Right lobe of liver (tissue), 6 donors: ENCODE data around the gene SSUH2. TPM values are rescaled to one million over a fixed set of nuclear protein-coding genes. Genes with fewer than 3 reads are reported as not detected.

Experiments used
- ATAC-seq, 4 donors: fragments of 200-7000 bp; cut with Tn5 transposase; one replicate each; pipeline ENCODE4 v1.9.1; 2020; ENCODE audit warnings: mild to moderate bottlenecking in 4 of 4, moderate library complexity in 4 of 4
- DNase-seq, 3 donors: peaks; one replicate each; pipeline ENCODE4 v3.0.0-alpha.2; 2020
- H3K27ac ChIP-seq, 3 donors: fragments of 200-600 bp; one replicate each; pipeline ENCODE4 v1.8.0; 2022
- H3K27me3 ChIP-seq, 2 donors: fragments of 200-600 bp; one replicate each; pipeline ENCODE4 v1.8.0; 2022
- H3K36me3 ChIP-seq, 4 donors: fragments of 200-600 bp; sonication (generic) in 1 of 4; one replicate each; pipeline versions ENCODE4 v1.5.1 to v1.8.0; 2017 to 2022; ENCODE audit warnings: control low read depth in 1 of 4
- H3K4me1 ChIP-seq, 4 donors: fragments of 200-600 bp; sonication (generic) in 1 of 4; one replicate each; pipeline versions ENCODE4 v1.5.1 to v1.8.0; 2017 to 2022; ENCODE audit warnings: control low read depth in 1 of 4
- H3K4me3 ChIP-seq, 3 donors: fragments of 200-600 bp; one replicate each; pipeline ENCODE4 v1.8.0; 2022
- H3K9me3 ChIP-seq, 4 donors: fragments of 200-600 bp; sonication (generic) in 1 of 4; one replicate each; pipeline versions ENCODE4 v1.5.1 to v1.8.0; 2017 to 2022; ENCODE audit warnings: control low read depth in 1 of 4
- POLR2A ChIP-seq: fragments of 450-650 bp; IDR thresholded peaks from one replicate; pipeline ENCODE4 v1.6.1; 2017; ENCODE audit warnings: antibody characterized with exemption, mild to moderate bottlenecking
- WGBS: methylation state at CpG from one replicate; pipeline ENCODE4 v1.1.6; 2018; ENCODE audit warnings: low coverage, low lambda C conversion rate; ENCODE audit not compliant: insufficient coverage; ENCODE audit errors: missing lambda C conversion rate; 5-methylcytosine and 5-hydroxymethylcytosine counted together
- intact Hi-C, 2 donors: fragments of 100-400 bp; cut with DNase I; formaldehyde crosslinking; loops; one replicate each; pipeline versions ENCODE4 v1.11.2 to v1.14.1; 2022
- total RNA-seq, 6 experiments: library from RNA; depleted of rRNA in 2 of 6; stranded (reverse); fragments of >200 nt in 2 of 6; fragmentation: NEBNext Ultra II Directional in 3 of 6; extraction: Animal tissue kit (Norgen Biotek cat#: 25700) in 3 of 6; gene quantifications; one replicate each; pipeline versions ENCODE4 v1.1.0 to v1.2.4, GENCODE V29; 2016 to 2023
- TF ChIP-seq, protein P1 (sequence below), 4 donors: fragments of 200-600 bp in 3 of 4; fragments of 450-650 bp in 1 of 4; IDR thresholded peaks; one replicate each; pipeline versions ENCODE4 v1.5.1 to v1.8.0; 2016 to 2022; ENCODE audit warnings: antibody characterized with exemption in 4 of 4, mild to moderate bottlenecking in 2 of 4
- donor health status: DM: no; HTN: yes; CAD: no.
- donor health status: DM: no; HTN: no; CAD: no.
- donor health status: DM: no; HTN: no; CAD: no.
- donor health status: DM: no; HTN: yes; CAD: no.
- donor health status: DM: no; HTN: yes; CAD: no.

Gene SSUH2
- total RNA-seq, 6 experiments from 2014 or later: 0.09 to 2.0 (median 1.1) TPM; not detected in 1

DNA sequence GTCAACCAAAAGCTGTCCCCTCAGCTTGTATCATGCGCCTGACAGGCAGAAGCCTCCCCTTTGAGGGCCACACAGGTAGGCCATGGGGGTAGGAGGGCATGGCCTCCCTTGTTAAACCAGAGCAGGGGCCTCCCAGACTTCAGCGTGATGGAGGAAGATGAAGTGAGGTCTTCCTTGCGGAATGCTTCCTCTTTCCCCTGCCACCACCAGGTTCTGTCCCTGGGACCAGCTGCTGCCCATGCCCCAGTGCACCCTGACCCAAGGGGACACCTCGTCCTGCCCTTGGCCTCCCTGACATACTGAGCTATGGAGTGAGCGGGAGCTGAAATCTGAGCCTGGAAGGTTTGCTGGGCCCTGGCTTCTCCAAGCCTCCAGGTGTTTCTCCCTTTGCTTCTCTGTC is 26.7 kb downstream of the SSUH2 start:
- WGBS: 80% methylated on average over 2 of the region's 5 CpGs
- Histone ChIP-seq H3K4me1 (no peaks in the 10 kb centered on the region), H3K36me3 (no peaks in the 10 kb centered on the region), H3K4me3 (no peak overlapping the region), H3K27me3 (no peaks in the 10 kb centered on the region), H3K9me3 (no peaks in the 10 kb centered on the region), H3K27ac (no peak overlapping the region)
- intact Hi-C loops: no loop called here
- ATAC-seq: no peak
- TF ChIP-seq, protein P1, sequence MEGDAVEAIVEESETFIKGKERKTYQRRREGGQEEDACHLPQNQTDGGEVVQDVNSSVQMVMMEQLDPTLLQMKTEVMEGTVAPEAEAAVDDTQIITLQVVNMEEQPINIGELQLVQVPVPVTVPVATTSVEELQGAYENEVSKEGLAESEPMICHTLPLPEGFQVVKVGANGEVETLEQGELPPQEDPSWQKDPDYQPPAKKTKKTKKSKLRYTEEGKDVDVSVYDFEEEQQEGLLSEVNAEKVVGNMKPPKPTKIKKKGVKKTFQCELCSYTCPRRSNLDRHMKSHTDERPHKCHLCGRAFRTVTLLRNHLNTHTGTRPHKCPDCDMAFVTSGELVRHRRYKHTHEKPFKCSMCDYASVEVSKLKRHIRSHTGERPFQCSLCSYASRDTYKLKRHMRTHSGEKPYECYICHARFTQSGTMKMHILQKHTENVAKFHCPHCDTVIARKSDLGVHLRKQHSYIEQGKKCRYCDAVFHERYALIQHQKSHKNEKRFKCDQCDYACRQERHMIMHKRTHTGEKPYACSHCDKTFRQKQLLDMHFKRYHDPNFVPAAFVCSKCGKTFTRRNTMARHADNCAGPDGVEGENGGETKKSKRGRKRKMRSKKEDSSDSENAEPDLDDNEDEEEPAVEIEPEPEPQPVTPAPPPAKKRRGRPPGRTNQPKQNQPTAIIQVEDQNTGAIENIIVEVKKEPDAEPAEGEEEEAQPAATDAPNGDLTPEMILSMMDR (IDR thresholded peaks at IDR 0.05): no peak
- DNase-seq: no peak

DNA sequence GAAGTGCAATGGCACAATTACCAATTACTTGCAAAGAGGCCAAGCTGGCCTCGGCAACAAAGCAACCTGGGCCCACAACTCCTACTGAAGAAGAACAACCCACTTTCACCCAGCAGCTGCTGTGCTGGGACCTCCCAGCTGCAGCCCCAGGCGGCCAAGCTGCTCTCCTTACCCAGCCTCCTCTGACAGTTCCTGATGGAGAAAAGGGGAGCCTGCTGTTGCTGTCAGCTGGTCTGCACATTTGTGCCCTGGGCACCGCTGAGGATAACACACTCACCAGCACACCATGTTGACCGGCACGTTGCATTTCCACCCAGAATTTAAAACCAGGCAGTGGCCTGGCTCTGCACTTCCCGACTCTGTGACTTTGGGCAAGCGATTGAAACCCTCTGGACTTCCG is 33.6 kb downstream of the SSUH2 start:
- no peak overlapping the region for H3K4me3 ChIP-seq
- H3K36me3 ChIP-seq: no peaks in the 10 kb centered on the region
- H3K27ac ChIP-seq: no peak overlapping the region
- H3K4me1 ChIP-seq: no peaks in the 10 kb centered on the region
- ATAC-seq: no peak
- 94% methylated on average over 3 of the region's 8 CpGs for WGBS
- no peaks in the 10 kb centered on the region for H3K27me3 ChIP-seq
- TF ChIP-seq, protein P1 (IDR thresholded peaks at IDR 0.05): no peak
- no peak for TF ChIP-seq POLR2A
- DNase-seq: no peak
- intact Hi-C loops: no loop called here
- no peaks in the 10 kb centered on the region for H3K9me3 ChIP-seq

GRCh38 chr3:8608791-8609467 is 35.7 kb downstream of the SSUH2 start:
- ATAC-seq (no peak), DNase-seq (no peak)
- Histone ChIP-seq H3K36me3 (no peaks in the 10 kb centered on the region), H3K27ac (no peak overlapping the region), H3K27me3 (no peaks in the 10 kb centered on the region), H3K9me3 (no peaks in the 10 kb centered on the region), H3K4me3 (no peak overlapping the region), H3K4me1 (no peaks in the 10 kb centered on the region)
- TF ChIP-seq, protein P1 (IDR thresholded peaks at IDR 0.05): no peak
- no peak for TF ChIP-seq POLR2A
- 79% methylated on average over 9 of the region's 10 CpGs for WGBS
- intact Hi-C loops: loop anchor here in 1 of 2 donors (5.0 kb wide), 1 partner anchor 167 kb away; no protein-coding TSS in a partner anchor

- H3K27ac ChIP-seq: no peak overlapping the region
- TF ChIP-seq, protein P1 (IDR thresholded peaks at IDR 0.05): no peak
- TF ChIP-seq POLR2A: no peak
- 49% methylated on average over 6 of the region's 16 CpGs for WGBS
- DNase-seq (no peak), ATAC-seq (peak in 2 of 4 donors; percentile 14 to 43)
- peaks cover 0 to 3% (median 0%) of the 10 kb centered on the region in 4 donors for H3K4me1 ChIP-seq
- no peak overlapping the region for H3K4me3 ChIP-seq
- intact Hi-C loops: loop anchor here in 1 of 2 donors (5.0 kb wide), 1 partner anchor 166 kb away; no protein-coding TSS in a partner anchor
- no peaks in the 10 kb centered on the region for H3K9me3 ChIP-seq
- no peaks in the 10 kb centered on the region for H3K36me3 ChIP-seq
- H3K27me3 ChIP-seq: no peaks in the 10 kb centered on the region
These were observed 36.4 kb downstream of the SSUH2 start for GRCh38 chr3:8608041-8608790.
